ENCODE results near the gene TSSK2.
A peak's percentile ranks its signal among the peaks of the same experiment; 100 is the strongest.

The TSSK2 gene

GRCh38 chr22:19118329-19118880, 12.7 kb upstream of the TSSK2 start:
- Histone ChIP-seq H3K9ac (ENCODE audit: insufficient read length) (no peak overlapping the region), H3K4me3 (no peak overlapping the region), H3K9me3 (ENCODE audit: low read depth, low read length) (no peaks in the 10 kb centered on the region), H3K27ac (no peak overlapping the region), H3K36me3 (ENCODE audit: insufficient read depth, low read length) (no peaks in the 10 kb centered on the region; the same call in 1 of the 2 replicates)
- no peak for DNase-seq (ENCODE audit: low read depth, low spot score)
- TF ChIP-seq FOXP2 (optimal IDR thresholded peaks at IDR 0.05; ENCODE audit: control extremely low read depth, extremely low read length, insufficient read depth) (no peak), POLR2AphosphoS5 (IDR thresholded peaks at IDR 0.05; ENCODE audit: borderline replicate concordance, low read depth, low read length) (no peak), EZH2 (IDR thresholded peaks at IDR 0.05) (no peak)

- TF ChIP-seq EZH2 (IDR thresholded peaks at IDR 0.05) = no peak
- no peak for TF ChIP-seq FOXP2 (optimal IDR thresholded peaks at IDR 0.05; ENCODE audit: control extremely low read depth, extremely low read length, insufficient read depth)
- TF ChIP-seq POLR2AphosphoS5 (IDR thresholded peaks at IDR 0.05; ENCODE audit: borderline replicate concordance, low read depth, low read length) = no peak
- no peak for DNase-seq (ENCODE audit: low read depth, low spot score)
- H3K27ac ChIP-seq = no peak overlapping the region
- no peaks in the 10 kb centered on the region; the same call in 1 of the 2 replicates for H3K36me3 ChIP-seq (ENCODE audit: insufficient read depth, low read length)
- no peak overlapping the region for H3K9ac ChIP-seq (ENCODE audit: insufficient read length)
- no peak overlapping the region for H3K4me3 ChIP-seq
- H3K9me3 ChIP-seq (ENCODE audit: low read depth, low read length) = no peaks in the 10 kb centered on the region
Measured at GRCh38 chr22:19119949-19120348, 11.2 kb upstream of the TSSK2 start.

GRCh38 chr22:19120829-19121630, 10.1 kb upstream of the TSSK2 start:
- no peaks in the 10 kb centered on the region for H3K9me3 ChIP-seq (ENCODE audit: low read depth, low read length)
- no peak for DNase-seq (ENCODE audit: low read depth, low spot score)
- no peaks in the 10 kb centered on the region; the same call in 1 of the 2 replicates for H3K36me3 ChIP-seq (ENCODE audit: insufficient read depth, low read length)
- peak overlapping the region; percentile 95 for H3K9ac ChIP-seq (ENCODE audit: insufficient read length)
- H3K27ac ChIP-seq = no peak overlapping the region
- peak overlapping the region; percentile 97 for H3K4me3 ChIP-seq
- TF ChIP-seq EZH2 (IDR thresholded peaks at IDR 0.05) = no peak
- TF ChIP-seq FOXP2 (optimal IDR thresholded peaks at IDR 0.05; ENCODE audit: control extremely low read depth, extremely low read length, insufficient read depth) = no peak
- no peak for TF ChIP-seq POLR2AphosphoS5 (IDR thresholded peaks at IDR 0.05; ENCODE audit: borderline replicate concordance, low read depth, low read length)

- no peak overlapping the region for H3K27ac ChIP-seq
- no peak for DNase-seq (ENCODE audit: low read depth, low spot score)
- TF ChIP-seq EZH2 (IDR thresholded peaks at IDR 0.05) (no peak), POLR2AphosphoS5 (IDR thresholded peaks at IDR 0.05; ENCODE audit: borderline replicate concordance, low read depth, low read length) (no peak), FOXP2 (optimal IDR thresholded peaks at IDR 0.05; ENCODE audit: control extremely low read depth, extremely low read length, insufficient read depth) (no peak)
Measured at GRCh38 chr22:19121631-19122142, 9.4 kb upstream of the TSSK2 start.

GRCh38 chr22:19122143-19122751, 8.9 kb upstream of the TSSK2 start, which contains the start of gene DGCR2:
Gene DGCR2, minus strand, starts transcription at chr22:19122412. Its CDS starts 206 bp downstream, at chr22:19122206.
- H3K36me3 ChIP-seq (ENCODE audit: insufficient read depth, low read length) = no peaks in the 10 kb centered on the region; the same call in 1 of the 2 replicates
- DNase-seq (ENCODE audit: low read depth, low spot score) = peak; percentile 58
- no peak within 1 kb of the TSS for H3K27ac ChIP-seq
- peak within 1 kb of the TSS; percentile 95 for H3K9ac ChIP-seq (ENCODE audit: insufficient read length)
- TF ChIP-seq EZH2 (IDR thresholded peaks at IDR 0.05) (no peak), POLR2AphosphoS5 (IDR thresholded peaks at IDR 0.05; ENCODE audit: borderline replicate concordance, low read depth, low read length) (peak; percentile 73; the same call in 1 of the 2 replicates), FOXP2 (optimal IDR thresholded peaks at IDR 0.05; ENCODE audit: control extremely low read depth, extremely low read length, insufficient read depth) (no peak)
- no peaks in the 10 kb centered on the region for H3K9me3 ChIP-seq (ENCODE audit: low read depth, low read length)
- peak within 1 kb of the TSS; percentile 97 for H3K4me3 ChIP-seq

More at GRCh38 chr22:19121631-19122142, 9.4 kb upstream of the TSSK2 start:
- Histone ChIP-seq H3K36me3 (ENCODE audit: insufficient read depth, low read length) (no peaks in the 10 kb centered on the region; the same call in 1 of the 2 replicates), H3K9me3 (ENCODE audit: low read depth, low read length) (no peaks in the 10 kb centered on the region), H3K4me3 (peak overlapping the region; percentile 97), H3K9ac (ENCODE audit: insufficient read length) (peak overlapping the region; percentile 95)

GRCh38 chr22:19122752-19123492, 8.2 kb upstream of the TSSK2 start:
- H3K9ac ChIP-seq (ENCODE audit: insufficient read length) = peak overlapping the region; percentile 43
- H3K4me3 ChIP-seq = peak overlapping the region; percentile 97
- no peak for DNase-seq (ENCODE audit: low read depth, low spot score)
- no peaks in the 10 kb centered on the region; the same call in 1 of the 2 replicates for H3K36me3 ChIP-seq (ENCODE audit: insufficient read depth, low read length)
- H3K9me3 ChIP-seq (ENCODE audit: low read depth, low read length) = no peaks in the 10 kb centered on the region
- no peak overlapping the region for H3K27ac ChIP-seq
- no peak for TF ChIP-seq POLR2AphosphoS5 (IDR thresholded peaks at IDR 0.05; ENCODE audit: borderline replicate concordance, low read depth, low read length)
- TF ChIP-seq EZH2 (IDR thresholded peaks at IDR 0.05) = no peak
- no peak for TF ChIP-seq FOXP2 (optimal IDR thresholded peaks at IDR 0.05; ENCODE audit: control extremely low read depth, extremely low read length, insufficient read depth)

- Histone ChIP-seq H3K36me3 (ENCODE audit: insufficient read depth, low read length) (no peaks in the 10 kb centered on the region; the same call in 1 of the 2 replicates), H3K9ac (ENCODE audit: insufficient read length) (no peak overlapping the region), H3K9me3 (ENCODE audit: low read depth, low read length) (no peaks in the 10 kb centered on the region), H3K4me3 (no peak overlapping the region), H3K27ac (no peak overlapping the region)
- no peak for DNase-seq (ENCODE audit: low read depth, low spot score)
- TF ChIP-seq FOXP2 (optimal IDR thresholded peaks at IDR 0.05; ENCODE audit: control extremely low read depth, extremely low read length, insufficient read depth) = no peak
- no peak for TF ChIP-seq POLR2AphosphoS5 (IDR thresholded peaks at IDR 0.05; ENCODE audit: borderline replicate concordance, low read depth, low read length)
- no peak for TF ChIP-seq EZH2 (IDR thresholded peaks at IDR 0.05)
Measured at GRCh38 chr22:19123936-19124335, 7.2 kb upstream of the TSSK2 start.
